C4-2B (cell line): Measurements from ENCODE around the gene BHLHA15.

Source experiments
- H3K27ac ChIP-seq: fragments of 450-650 bp; 2 replicates; pipeline ENCODE4 v1.5.1; 2017
- CTCF ChIP-seq: fragments of 450-650 bp; conservative IDR thresholded peaks from 2 replicates; pipeline ENCODE4 v1.5.1; 2017; ENCODE audit warnings: mild to moderate bottlenecking
- ZFX ChIP-seq: fragments of 450-650 bp; IDR thresholded peaks from 2 replicates; pipeline ENCODE4 v1.6.1; 2017

The BHLHA15 gene

DNA sequence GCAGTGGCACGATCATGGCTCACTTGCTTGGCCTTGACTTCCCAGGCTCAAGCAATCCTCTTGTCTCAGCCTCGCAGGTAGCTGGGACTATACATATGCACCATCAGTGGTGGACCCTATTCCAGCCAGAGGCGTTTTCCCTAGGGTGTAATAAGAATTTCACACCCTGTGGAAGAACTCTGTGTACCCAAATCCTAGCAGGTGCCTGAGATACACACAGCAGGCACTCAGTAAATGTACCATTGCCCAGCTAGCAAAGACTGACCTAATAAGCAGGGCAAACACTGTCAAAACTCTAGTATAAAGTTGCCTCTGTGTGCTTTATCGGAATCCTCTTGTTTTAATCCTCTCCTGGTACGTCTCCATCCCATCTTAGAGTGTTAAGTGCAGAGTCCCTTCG, 33.7 kb upstream of the BHLHA15 start:
- H3K27ac ChIP-seq: no peak overlapping the region
- TF ChIP-seq ZFX (no peak), CTCF (no peak)

DNA sequence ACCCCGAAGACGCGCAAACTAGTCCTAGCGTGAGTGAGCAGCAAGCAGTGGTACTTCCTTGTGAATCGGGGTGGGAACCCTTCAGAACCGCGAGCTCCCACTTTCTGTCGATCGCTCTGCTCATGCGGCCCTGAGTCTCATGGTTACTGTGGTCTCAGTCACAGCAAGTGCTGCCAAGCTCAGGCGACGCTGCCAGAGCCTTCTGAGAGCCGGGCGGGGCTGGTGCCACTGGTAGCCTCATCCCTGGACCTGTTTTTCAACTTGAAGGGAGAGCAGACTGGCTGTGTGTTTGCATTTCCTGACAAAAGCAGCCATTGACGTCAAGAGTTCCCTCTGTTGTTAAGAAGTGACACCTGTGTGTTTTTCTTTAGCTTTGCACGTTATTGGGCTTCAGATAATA, 32.9 kb upstream of the BHLHA15 start:
- TF ChIP-seq CTCF (no peak), ZFX (no peak)

GRCh38 chr7:98178762-98179490, 32.3 kb upstream of the BHLHA15 start:
- TF ChIP-seq ZFX (no peak), CTCF (no peak)
- no peak overlapping the region for H3K27ac ChIP-seq

More for the DNA sequence above, 32.9 kb upstream of the BHLHA15 start:
- H3K27ac ChIP-seq: no peak overlapping the region

DNA sequence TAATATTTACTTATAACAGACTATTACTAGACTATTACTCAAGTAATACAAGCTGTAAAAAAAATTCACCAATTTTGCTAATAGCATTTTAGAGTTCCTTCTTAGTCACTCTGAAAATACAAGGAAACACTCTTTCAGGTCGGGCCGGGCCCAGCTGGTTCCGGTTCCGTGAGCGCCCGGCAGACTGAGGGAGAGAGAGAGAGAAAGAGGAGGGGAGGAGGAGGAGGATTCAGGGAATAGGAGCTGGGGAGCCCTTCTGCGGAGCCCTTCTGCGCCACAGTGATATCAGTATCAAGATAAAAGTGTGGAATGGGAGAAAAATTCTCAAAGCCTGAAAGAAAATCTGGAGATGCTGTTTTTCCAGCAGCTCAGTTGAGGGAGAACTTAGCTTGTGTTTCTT, 30.5 kb upstream of the BHLHA15 start:
- H3K27ac ChIP-seq: no peak overlapping the region
- TF ChIP-seq ZFX: no peak
- no peak for TF ChIP-seq CTCF

- TF ChIP-seq CTCF: no peak
- TF ChIP-seq ZFX: no peak
- no peak overlapping the region for H3K27ac ChIP-seq
Measured at GRCh38 chr7:98185101-98185500, 26.1 kb upstream of the BHLHA15 start.

- H3K27ac ChIP-seq: 0 out of 2 replicates have a peak overlapping the region, but pooled peaks have one; percentile 1
- TF ChIP-seq ZFX (no peak), CTCF (no peak)
Measured at GRCh38 chr7:98186452-98187137, 24.6 kb upstream of the BHLHA15 start.

DNA sequence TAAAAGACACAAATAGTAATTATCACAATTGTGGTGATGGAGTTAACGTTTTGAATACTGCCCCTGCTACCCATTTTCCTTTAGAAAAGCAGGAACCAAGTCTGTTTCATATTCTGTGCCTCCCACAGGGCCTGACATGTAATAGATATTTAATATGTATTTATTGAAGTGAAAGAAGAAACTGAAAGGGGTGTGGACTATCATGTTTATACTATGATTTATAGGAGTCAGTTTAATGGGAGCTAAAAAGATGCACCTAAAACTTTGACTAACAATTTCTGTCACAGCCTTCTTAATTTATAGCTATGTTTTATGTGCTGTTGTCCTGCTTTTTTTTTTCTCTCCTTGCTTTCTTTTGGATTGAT, 24.1 kb upstream of the BHLHA15 start:
- TF ChIP-seq ZFX: no peak
- TF ChIP-seq CTCF: no peak
- no peak overlapping the region for H3K27ac ChIP-seq
